AG04450 (cell line): ENCODE results near the gene DPP6. TPM values are rescaled to one million over a fixed set of nuclear protein-coding genes. Genes with fewer than 3 reads are reported as not detected.

Experiments
- CTCF ChIA-PET: fragments of 300-600, 350-600 bp; formaldehyde crosslinking; extraction: SDS; loops from one replicate; lab custom pipeline; 2022; ENCODE audit warnings: antibody characterized with exemption, inconsistent platforms; lab: Charles Lee
- POLR2A ChIA-PET: fragments of 350-600 bp; formaldehyde crosslinking; extraction: SDS; loops from one replicate; lab custom pipeline; 2021; ENCODE audit warnings: antibody characterized with exemption, inconsistent platforms; lab: Yijun Ruan, JAX
- DNase-seq: peaks from one replicate; pipeline ENCODE4 v3.0.0-alpha.2; 2011; ENCODE audit warnings: low read depth, low spot score
- H3K27ac ChIP-seq: one replicate; pipeline ENCODE4 v1.5.1; 2012; ENCODE audit warnings: low read depth, low read length, control low read depth
- H3K27me3 ChIP-seq: one replicate; pipeline ENCODE4 v1.6.0; 2012; ENCODE audit warnings: low read length; ENCODE audit not compliant: control insufficient read depth, insufficient read depth
- H3K4me3 ChIP-seq: 2 replicates; pipeline ENCODE4 v1.5.1; 2011; ENCODE audit warnings: mild to moderate bottlenecking, low read depth, low read length, control low read depth
- H3K9me3 ChIP-seq: 2 replicates; pipeline ENCODE4 v1.5.1; 2012; ENCODE audit warnings: low read length; ENCODE audit not compliant: control insufficient read depth, insufficient read depth
- polyA plus RNA-seq: library from polyadenylated mRNA; depleted of rRNA; stranded (reverse); fragments of >200 nt; gene quantifications from 2 replicates; pipeline ENCODE4 v1.2.3, GENCODE V29; 2011
- TF ChIP-seq, protein P1 (sequence below): IDR thresholded peaks from 2 replicates; pipeline ENCODE4 v1.5.1; 2011; ENCODE audit warnings: low read depth, low read length, control low read depth, inconsistent platforms

DPP6 gene
- polyA plus RNA-seq, 1 experiment, result not detected

DNA sequence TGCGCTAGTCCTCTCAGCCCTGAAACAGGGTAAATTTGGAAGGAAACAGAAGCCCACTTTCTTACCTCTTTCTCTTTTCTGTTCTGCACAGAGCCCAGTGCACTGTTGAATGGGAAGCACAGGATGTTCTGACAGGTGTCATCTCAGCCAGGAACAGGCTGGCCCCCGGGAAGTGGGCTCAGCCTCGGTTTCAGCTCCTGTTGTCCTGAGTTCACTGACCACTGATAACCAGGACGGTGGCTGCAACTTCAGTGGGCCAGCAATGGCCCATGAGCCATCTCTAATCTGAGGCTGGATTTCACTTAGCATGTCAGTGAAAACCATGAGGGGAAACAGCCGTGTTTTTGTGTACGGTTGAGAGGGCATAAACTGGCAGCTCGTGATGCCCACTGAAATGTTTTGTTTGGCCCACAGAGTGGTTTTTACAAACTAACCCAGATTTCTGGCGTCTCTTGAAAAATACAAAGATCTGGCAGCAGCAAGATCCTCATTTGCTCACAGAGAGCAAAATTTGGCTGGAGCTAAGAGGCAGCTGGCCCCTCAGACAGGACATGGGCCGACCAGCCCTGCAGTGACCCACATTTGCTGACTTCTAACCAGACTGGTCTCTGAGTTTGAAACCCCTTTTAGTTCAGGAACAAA is 494.9 kb downstream of the DPP6 start:
- POLR2A ChIA-PET, result no interaction called here
- no peak overlapping the region for H3K4me3 ChIP-seq
- H3K9me3 ChIP-seq, result peaks cover 26% of the 10 kb centered on the region
- no peak for DNase-seq
- TF ChIP-seq, protein P1, sequence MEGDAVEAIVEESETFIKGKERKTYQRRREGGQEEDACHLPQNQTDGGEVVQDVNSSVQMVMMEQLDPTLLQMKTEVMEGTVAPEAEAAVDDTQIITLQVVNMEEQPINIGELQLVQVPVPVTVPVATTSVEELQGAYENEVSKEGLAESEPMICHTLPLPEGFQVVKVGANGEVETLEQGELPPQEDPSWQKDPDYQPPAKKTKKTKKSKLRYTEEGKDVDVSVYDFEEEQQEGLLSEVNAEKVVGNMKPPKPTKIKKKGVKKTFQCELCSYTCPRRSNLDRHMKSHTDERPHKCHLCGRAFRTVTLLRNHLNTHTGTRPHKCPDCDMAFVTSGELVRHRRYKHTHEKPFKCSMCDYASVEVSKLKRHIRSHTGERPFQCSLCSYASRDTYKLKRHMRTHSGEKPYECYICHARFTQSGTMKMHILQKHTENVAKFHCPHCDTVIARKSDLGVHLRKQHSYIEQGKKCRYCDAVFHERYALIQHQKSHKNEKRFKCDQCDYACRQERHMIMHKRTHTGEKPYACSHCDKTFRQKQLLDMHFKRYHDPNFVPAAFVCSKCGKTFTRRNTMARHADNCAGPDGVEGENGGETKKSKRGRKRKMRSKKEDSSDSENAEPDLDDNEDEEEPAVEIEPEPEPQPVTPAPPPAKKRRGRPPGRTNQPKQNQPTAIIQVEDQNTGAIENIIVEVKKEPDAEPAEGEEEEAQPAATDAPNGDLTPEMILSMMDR, result no peak
- H3K27me3 ChIP-seq, result no peaks in the 10 kb centered on the region
- CTCF ChIA-PET, result no interaction called here
- H3K27ac ChIP-seq, result no peak overlapping the region

DNA sequence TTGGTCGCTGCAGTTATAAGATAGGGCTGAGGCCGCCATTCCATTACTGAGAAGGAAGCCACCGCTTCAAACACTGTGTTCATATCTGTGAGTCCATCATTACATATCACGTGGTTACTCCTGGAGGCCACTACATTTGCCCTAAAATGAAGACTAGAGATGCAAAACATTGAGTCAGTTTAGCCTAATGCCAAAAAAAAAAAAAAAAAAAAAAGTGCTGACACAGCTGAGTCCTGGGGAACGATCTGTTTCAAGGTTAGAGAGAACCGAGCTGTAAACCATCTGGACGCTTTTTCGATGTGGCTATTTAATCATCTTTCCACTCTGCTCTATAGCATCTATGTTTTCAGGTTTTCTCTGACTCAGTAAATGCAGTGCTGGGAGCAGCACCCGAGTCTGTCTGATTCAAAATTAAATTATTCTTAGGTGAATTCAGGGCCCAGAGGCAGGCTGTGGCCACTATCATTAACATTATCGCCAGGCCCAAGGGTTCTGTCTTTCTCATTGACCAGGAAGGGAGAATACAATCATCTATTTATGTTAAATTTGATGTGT is 501.6 kb downstream of the DPP6 start:
- POLR2A ChIA-PET, result no interaction called here
- TF ChIP-seq, protein P1, result no peak
- Histone ChIP-seq H3K27me3 (no peaks in the 10 kb centered on the region), H3K9me3 (peaks cover 6% of the 10 kb centered on the region; the same call in 1 of the 2 replicates), H3K4me3 (no peak overlapping the region), H3K27ac (no peak overlapping the region)
- no peak for DNase-seq
- CTCF ChIA-PET, result no interaction called here

DNA sequence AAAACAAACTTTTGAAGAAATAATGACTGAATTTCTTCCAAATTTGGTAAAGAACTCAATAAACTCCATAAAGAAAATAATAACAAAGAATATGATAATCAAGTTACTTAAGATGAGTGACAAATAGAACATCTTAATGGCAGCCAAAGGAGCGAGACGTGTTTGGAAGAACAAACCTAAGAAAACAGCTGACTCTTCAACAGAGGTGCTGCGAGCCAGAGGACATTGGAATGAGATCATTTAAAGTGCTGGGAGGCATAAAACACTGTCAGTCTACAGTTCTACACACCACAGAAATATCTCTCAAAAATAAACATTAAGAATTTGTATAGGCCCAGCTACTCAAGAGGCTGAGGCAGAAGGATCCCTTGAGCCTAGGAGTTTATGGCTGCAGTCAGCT is 507.3 kb downstream of the DPP6 start:
- no peak overlapping the region for H3K4me3 ChIP-seq
- H3K27ac ChIP-seq, result no peak overlapping the region
- ChIA-PET POLR2A (no interaction called here), CTCF (no interaction called here)
- peaks cover 6% of the 10 kb centered on the region; the same call in 1 of the 2 replicates for H3K9me3 ChIP-seq
- TF ChIP-seq, protein P1, result no peak
- DNase-seq, result no peak
- no peaks in the 10 kb centered on the region for H3K27me3 ChIP-seq

DNA sequence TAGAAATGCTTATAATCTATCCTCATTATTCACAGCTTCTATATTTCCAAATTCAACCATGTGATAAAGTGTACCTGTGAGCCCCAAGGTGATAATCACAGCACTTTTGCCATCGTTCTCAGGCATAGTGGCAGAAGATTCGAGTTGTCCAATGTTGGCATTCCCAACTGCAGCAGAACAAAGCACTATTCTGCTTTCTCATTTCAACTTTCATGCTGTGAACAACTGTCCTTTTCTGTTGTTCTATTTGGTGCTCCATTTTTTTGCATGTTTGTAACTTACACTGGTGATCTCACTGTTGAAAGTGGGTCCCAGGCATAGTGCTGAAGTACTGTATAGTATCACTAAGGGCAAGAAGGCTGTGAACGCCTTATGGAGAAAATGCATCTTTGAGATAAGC is 512.5 kb downstream of the DPP6 start:
- ChIA-PET POLR2A (no interaction called here), CTCF (no interaction called here)
- Histone ChIP-seq H3K4me3 (no peak overlapping the region), H3K27ac (no peak overlapping the region), H3K9me3 (peaks cover 15% of the 10 kb centered on the region), H3K27me3 (no peaks in the 10 kb centered on the region)
- no peak for DNase-seq
- TF ChIP-seq, protein P1, result no peak

DNA sequence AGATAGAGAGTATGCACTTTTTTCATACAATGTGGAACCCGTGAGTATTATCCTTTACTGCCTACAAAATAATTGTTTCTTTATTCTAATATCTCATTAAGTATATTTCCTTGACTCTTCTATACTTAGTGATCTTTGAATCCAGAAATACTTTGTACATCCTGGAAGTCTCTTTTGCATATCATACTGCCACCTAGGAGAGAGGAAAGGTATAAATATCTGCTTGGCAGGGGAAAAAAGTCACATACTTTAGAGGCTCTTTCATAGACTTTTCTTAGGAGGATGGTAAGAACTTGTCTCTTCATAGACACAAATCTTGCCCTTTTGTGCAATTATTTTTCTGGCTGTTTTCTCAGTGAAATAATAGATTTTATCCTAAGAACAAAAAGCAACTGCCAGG is 514.7 kb downstream of the DPP6 start:
- TF ChIP-seq, protein P1, result no peak
- DNase-seq, result no peak
- H3K4me3 ChIP-seq, result no peak overlapping the region
- H3K27ac ChIP-seq, result no peak overlapping the region
- POLR2A ChIA-PET, result no interaction called here
- CTCF ChIA-PET, result no interaction called here
- no peaks in the 10 kb centered on the region for H3K27me3 ChIP-seq
- H3K9me3 ChIP-seq, result peaks cover 18% of the 10 kb centered on the region
